NCI-H2227 (cell line): Measurements from ENCODE around the gene HSPA9.

Experiments
- DNase-seq: peaks from one replicate; lab custom pipeline; 2025; ENCODE audit not compliant: unreplicated experiment; lab: John Stamatoyannopoulos, UW

Gene HSPA9

GRCh38 chr5:138596105-138596881 is 21.1 kb upstream of the HSPA9 start:
- no peak for DNase-seq

GRCh38 chr5:138595180-138595795 is 20.1 kb upstream of the HSPA9 start:
- DNase-seq: no peak

- DNase-seq: no peak
These were observed 19.3 kb upstream of the HSPA9 start for GRCh38 chr5:138594305-138595058.

DNA sequence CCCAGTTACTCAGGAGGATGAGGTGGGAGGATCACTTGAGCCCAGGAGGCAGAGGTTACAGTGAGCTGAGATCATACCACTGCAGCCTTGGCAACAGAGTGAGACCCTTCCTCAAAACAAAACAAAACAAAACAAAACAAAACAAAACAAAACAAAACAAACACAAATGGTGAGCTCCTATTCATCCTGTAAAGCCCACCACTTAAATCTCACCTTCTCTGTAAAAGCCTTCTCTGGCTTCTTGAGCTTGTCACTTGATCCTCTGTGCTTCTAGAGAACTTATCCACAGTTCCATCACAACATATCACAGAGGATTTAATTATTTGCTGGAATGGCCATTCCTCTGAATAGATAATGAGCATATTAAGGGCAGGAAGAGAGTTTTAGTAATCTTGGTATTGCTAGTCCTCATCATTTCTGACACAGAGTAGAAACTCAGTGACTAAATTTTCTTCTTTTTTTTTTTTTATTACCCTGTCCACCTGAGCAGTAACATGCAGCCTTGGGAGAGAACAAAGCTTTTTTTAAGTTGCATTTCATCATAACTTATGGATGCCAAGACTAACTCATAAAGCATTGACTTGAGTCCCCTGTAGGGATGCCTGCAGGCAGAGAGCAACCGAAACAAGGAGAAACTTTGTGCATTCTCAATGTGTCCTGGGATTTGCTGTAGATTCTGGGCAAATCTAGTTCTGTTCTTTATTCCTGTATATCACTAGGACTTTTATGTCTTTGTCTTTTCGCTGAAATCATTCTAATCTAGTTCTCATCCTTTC is 13.0 kb upstream of the HSPA9 start:
- no peak for DNase-seq

GRCh38 chr5:138585157-138585556 is 10.0 kb upstream of the HSPA9 start:
- DNase-seq: no peak

GRCh38 chr5:138583984-138584637 is 8.9 kb upstream of the HSPA9 start:
- DNase-seq: no peak

DNA sequence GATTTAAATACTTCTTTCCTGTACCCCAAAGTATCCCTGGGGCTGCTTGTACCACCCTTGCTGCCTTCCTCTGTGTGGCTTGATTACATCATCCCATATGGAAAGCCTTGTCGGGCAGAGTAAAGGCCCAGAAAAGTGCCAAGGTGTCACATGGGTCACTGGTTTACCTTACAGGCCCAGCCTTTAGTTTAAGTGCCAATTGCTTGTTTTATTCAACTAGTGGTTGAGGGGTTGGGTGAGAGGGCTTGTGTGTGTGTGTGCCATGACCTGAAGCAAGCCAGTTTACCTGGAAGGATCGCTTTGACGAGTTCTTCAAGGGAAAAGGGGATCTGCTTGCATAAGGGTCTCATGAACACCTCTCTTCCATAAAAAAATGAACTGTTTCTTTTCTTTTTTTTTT is 7.8 kb upstream of the HSPA9 start:
- no peak for DNase-seq

GRCh38 chr5:138580777-138581176 is 5.6 kb upstream of the HSPA9 start:
- no peak for DNase-seq

- DNase-seq: no peak
These were observed 4.8 kb upstream of the HSPA9 start for GRCh38 chr5:138580001-138580400.

GRCh38 chr5:138579517-138579863 is 4.3 kb upstream of the HSPA9 start:
- DNase-seq: no peak

GRCh38 chr5:138577452-138577851 is 2.3 kb upstream of the HSPA9 start:
- DNase-seq: no peak

DNA sequence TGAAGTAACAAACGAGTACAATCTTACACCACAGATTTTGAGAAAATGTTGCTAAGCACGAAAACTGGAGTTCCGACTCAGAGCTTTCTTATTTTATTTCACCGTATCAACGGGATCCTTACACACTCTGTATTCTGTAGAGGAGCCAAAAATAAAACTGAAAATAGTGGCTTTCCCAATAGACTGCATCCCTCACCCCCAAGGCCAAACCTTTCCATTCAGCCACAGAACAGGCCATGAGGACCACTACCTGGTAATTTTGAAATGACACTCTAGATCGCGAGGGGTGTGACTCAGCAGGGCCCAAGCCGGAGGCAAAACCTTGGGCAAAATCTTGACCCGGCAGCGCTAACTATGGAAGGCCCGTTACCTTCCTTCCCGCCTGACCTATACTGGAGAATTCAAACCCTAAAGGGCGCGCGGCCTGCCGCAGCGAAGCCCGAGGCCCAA is 432 bp downstream of the HSPA9 start:
- DNase-seq: no peak

GRCh38 chr5:138573949-138574670 is 1.1 kb downstream of the HSPA9 start:
- DNase-seq: no peak

DNA sequence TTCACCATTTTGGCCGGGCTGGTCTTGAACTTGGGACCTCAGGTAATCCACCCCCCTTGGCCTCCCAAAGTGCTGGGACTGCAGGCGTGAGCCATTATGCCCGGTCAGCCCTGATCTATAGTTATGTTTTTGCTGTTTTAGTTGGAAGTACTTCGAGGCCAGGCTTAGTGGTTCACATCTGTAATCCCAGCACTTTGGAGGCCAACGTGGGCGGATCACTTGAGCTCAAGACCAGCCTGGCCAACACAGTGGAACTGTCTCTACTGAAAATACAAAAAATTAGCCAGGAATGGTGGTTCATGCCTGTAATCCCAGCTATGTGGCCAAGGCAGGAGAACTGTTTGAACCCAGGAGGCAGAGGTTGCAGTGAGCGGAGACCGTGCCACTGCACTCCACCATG is 2.0 kb downstream of the HSPA9 start:
- DNase-seq: no peak

DNA sequence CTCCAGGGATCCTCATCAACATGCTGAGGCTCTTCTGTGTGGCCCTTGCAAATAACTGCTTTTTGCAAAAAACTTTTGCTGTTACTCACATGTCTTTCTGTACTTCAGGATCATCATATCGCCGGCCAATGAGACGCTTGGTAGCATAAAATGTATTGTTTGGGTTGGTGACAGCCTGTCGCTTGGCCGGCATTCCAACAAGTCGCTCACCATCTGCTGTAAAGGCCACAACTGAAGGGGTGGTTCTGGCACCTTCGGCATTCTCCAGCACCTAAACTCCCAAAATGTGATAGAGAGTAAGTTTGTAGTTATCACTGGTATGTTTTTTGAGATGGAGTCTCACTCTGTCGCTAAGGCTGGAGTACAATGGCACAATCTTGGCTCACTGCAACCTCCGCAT is 4.3 kb downstream of the HSPA9 start:
- DNase-seq: no peak

DNA sequence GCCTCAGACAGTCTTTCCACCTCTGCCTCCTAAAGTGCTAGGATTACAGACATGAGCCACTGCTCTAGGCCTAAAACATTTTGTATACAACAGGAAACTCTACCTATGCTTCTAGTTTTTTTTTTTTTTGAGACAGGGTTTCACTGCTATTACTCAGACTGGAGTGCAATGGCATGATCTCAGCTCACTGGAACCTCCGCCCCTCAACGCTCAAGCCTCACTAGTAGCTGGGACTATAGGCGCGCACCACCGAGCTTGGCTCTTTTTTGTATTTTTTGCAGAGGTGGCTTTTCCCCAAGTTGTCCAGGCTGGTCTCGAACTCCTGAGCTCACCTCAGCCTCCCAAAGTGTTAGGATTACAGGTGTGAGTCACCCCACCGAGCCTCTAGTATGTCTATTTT is 5.4 kb downstream of the HSPA9 start:
- no peak for DNase-seq

GRCh38 chr5:138568061-138568824 is 7.0 kb downstream of the HSPA9 start:
- DNase-seq: no peak

DNA sequence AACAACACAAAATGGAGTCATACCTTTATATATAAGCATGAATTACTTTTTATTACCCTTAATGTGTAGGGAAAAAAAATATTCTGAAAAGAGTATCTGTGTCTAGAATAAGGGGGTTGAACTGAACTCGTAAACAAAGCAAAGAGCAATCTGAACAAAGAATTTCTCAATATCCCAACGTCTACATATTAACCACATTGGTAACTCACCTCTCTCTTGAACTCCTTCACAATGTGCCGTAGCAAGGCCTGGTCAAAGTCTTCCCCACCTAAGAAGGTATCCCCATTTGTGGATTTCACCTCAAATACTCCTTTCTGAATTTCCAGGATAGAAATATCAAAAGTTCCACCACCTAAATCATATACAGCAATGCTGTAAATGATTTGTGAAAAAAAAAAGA is 8.4 kb downstream of the HSPA9 start:
- DNase-seq: no peak

GRCh38 chr5:138565100-138565821 is 9.9 kb downstream of the HSPA9 start:
- DNase-seq: no peak
